ENCODE data around the gene UROS.

UROS gene

DNA sequence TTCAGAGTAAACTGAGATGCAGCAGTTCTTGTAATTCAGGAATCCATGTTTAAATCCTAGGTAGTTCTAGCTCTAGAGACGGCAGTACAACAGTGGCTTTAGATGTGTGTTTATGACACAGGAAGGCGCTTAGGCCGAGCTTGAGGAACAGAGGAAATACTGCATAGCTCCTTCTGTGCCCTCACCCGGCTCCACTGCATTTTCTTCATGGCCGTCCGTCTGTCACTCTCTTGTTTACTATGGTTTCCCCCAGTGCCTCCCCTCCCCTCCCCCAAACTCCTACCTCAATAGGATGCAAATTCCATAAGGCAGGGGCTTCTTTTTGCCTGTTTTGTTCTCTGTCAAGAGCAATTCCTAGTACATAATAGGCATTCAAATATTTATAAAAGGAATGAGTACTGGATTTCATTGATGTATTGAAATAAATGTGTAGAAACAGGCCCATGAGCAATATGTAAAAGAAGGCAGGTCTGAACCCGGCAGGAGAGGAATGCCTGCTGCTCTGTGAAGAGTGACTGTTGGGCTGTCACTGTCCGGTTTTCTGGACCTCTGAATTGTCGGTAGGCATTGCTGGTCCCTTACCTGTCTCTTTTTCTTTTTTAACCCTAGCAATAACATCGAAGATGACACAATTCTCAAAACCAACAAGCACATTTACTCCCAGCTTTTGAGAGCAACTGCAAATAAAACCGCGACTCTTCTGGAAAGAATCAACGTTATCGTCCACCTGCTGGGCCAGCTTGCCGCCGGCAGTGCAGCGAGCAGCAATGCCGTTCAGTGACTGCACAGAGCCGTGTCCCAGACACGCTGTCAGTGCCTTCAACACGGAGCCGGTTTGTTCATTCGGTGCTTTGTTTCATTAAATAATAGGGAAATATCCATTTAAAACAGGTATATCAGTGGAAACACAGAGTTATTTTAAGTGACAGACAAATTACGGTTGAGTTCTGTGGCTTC, 60.1 kb downstream of the UROS start:
- no peak for DNase-seq (ENCODE audit: low read depth)

DNA sequence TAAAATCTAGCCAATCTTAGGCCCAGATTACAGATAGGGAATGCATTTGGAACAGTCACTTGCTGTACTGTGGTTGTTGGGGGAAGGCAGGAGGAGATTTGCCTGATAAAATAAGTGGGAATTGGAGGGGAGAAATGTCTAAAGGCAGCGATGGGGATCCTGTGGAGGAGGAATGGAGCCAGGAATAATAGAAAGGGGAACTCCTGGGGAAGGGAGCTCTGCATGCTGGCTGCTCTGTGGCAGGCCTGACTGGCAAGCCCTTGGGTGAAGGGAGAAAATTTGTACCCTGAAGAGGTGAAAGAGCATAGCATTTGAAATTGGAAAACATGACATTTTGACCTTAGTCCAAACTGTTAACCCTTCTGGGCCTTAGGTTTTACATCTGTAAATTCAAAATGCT, 61.1 kb downstream of the UROS start:
- no peak for DNase-seq (ENCODE audit: low read depth)

DNA sequence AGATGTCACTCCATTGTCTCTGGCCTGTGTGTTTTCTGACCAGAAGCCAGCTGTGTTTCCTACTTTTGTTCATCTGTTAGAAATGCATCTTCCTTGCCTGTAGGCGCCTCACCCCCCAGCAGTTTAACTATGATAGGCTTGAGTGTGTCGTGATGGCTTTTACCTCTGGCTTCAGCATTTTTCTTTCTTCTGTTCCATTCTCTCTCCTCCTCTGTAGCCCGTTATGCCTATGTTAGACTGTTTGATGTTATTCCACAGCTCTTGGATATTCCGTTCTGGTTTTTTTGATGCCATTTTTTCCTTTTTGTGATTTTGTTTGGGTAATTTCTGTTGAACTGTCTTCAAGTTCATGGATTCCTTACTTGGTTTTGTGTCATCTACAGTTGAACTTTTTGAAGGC, 65.3 kb downstream of the UROS start:
- DNase-seq (ENCODE audit: low read depth), result no peak

DNA sequence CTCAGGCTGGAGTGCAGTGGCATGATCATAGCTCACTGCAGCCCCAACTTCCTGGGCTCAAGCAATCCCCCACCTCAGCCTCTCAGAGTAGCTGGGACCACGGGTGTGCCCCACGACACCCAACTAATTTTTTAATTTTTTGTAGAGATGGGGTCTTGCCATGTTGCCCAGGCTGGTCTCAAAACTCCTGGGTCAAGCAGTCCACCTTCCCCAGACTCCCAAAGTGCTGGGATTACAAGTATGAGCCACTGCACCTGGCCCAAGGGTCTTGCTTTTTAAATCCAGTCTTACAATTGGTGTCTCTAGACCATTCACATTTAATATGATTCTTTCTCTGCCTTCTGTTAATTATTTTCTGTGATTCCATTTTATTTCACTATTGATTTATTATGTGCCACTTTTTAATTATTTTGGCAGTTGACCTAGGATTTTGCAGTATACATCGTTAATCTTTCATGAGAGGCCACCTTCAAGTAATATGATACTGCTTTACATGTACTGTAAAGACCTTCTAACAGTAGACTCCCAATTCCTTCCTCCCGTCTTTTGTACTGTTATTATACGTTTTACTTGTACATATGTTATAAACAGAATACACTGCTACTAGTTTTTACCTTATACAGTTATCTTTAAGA, 66.1 kb downstream of the UROS start:
- DNase-seq (ENCODE audit: low read depth), result no peak

DNA sequence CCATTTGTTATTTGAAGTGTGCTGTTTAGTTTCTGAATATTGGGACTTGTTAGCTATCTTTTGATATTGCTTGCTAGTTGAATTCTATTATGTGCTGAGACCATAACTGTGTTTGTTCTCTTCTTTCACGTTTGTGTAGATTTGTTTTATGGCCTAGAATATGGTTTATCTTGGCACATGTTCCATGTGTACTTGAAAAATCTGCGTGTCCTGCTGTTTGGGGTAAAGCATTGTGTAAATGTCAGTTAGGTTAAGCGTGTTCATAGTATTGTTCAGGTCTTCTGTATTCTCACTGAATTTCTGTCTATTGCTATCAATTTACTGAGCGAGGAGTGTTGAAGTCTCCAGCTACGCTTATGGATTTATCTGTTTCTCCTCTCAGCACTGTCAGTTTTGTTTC, 66.9 kb downstream of the UROS start:
- no peak for DNase-seq (ENCODE audit: low read depth)

DNA sequence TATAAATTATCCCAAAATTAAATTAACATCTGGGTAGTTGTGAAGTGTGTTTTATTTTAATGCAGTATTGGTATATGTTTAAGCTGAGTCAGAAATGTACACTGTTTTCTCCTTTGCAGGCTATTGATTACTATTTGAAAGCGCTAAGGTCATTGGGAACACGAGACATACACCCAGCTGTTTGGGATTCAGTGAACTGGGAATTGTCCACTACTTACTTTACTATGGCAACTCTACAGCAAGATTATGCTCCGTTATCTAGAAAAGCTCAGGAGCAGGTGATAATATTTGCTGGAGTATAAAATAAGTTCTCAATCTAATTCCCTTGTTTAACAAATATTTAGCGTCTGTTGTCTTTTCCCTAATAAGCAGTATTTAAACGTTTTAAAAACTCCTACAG, 75.6 kb downstream of the UROS start:
- no peak for DNase-seq (ENCODE audit: low read depth)

DNA sequence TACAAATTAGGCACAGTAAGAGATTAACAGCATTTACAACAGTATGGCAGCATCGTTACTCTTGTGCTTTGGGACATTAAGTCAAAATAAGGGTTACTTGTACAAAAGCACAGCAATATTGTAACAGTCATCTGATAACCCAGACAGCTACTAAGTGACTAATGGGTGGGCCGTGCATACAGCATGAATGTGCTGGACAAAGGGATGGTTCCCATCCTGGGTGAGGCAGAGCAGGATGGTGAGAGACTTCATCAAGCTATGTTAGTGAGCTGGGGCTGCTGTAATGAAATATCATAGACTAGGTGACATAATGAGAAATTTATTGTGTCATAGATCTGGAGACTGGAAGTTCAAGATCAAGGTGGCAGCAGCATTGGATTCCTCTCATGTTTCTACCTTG, 78.1 kb downstream of the UROS start:
- DNase-seq (ENCODE audit: low read depth), result no peak

DNA sequence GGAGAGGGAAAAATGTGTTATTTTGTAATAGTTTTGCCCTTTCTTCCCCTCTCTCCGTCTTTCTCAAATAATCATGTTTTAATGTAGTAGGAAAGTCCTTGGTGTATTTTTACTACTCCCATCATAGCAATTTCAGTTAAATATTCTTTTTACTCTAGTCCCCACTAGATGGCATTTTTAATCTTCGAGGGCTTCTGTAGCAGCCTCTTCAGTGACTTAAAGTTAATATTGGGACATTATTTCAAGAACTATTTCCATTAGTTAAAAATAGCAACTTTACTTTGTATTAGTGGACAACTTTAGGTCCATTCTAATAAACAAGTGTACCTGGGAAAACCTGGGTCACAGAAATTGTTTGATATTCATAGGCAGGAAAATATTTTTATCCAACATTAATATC, 80.6 kb downstream of the UROS start:
- no peak for DNase-seq (ENCODE audit: low read depth)

DNA sequence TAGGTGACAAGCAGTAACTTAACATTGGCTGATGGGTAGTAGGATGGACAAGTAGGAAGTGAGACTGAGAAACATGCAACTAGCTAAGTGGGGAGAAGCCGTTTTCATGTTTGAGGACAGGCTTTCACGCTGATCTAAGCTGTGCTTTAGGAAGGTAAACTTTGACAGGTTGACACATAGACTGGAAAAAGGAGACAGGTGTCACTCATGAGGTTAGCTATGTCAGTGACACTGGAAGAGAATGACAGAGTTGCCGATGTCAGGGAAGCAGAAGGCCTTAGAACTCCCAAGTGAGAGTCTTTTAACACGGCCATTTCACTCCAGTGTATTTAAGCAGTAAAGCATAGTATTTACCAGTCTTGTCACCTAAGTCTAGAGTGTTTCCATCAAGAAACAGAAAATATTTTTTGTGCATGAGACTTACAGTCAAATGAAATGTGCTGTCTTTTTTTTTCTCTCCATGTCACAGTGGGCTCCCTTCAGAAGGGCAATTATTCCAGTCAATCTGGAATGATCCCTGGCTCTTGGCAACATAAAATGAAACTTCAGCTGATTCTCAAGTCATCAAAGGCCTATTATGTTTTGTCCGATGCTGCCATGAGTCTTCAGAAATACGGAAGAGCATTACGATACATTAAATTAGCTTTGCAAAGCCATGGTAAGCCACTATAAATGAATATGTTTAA, 82.9 kb downstream of the UROS start:
- no peak for DNase-seq (ENCODE audit: low read depth)
